Camera-type eye (tissue), 1 donor: ENCODE measurements around the gene GALC. TPM values are rescaled to one million over a fixed set of nuclear protein-coding genes. Genes with fewer than 3 reads are reported as not detected.

ENCODE experiments used
- total RNA-seq: library from RNA; depleted of rRNA; stranded (reverse); fragments of >200 nt; gene quantifications from one replicate; pipeline ENCODE4 v1.2.3, GENCODE V29; 2014

GALC gene
- 53.4 TPM for total RNA-seq

GRCh38 chr14:87992718-87993628, at the start of gene GALC:
Gene GALC, minus strand, starts transcription at chr14:87993182. Its CDS starts 18 bp downstream, at chr14:87993164.

GRCh38 chr14:88005050-88005481, 12.1 kb upstream of the GALC start, which contains the start of gene GPR65:
Gene GPR65, plus strand, starts transcription at chr14:88005135. Its CDS starts 5,713 bp downstream, at chr14:88010848.

Other genes starting within 250 kb of the GALC start
- gene GPR65, start 12.0 kb upstream of the GALC start, total RNA-seq = 0.66 TPM